Vagina (tissue), 2 donors: ENCODE results near the gene YOD1. TPM values are rescaled to one million over a fixed set of nuclear protein-coding genes. Genes with fewer than 3 reads are reported as not detected.

Experiments used
- DNase-seq, 2 donors: peaks; one replicate each; pipeline ENCODE4 v3.0.0-alpha.2; 2017; ENCODE audit errors: extremely low spot score in 2 of 2
- H3K27ac ChIP-seq: fragments of 200-600 bp; sonication (generic); one replicate; pipeline ENCODE4 v1.5.1; 2019
- H3K27me3 ChIP-seq: fragments of 200-600 bp; sonication (generic); one replicate; pipeline ENCODE4 v1.5.1; 2019
- H3K36me3 ChIP-seq, 2 donors: fragments of 200-600 bp; sonication (generic); one replicate each; pipeline ENCODE4 v1.5.1; 2017 to 2019
- H3K4me1 ChIP-seq: fragments of 200-600 bp; sonication (generic); one replicate; pipeline ENCODE4 v1.5.1; 2019
- H3K4me3 ChIP-seq, 2 donors: fragments of 200-600 bp; sonication (generic); 1 replicate in 1 of 2; 2 replicates in 1 of 2; pipeline ENCODE4 v1.5.1; 2016 to 2019
- H3K9me3 ChIP-seq: fragments of 200-600 bp; sonication (generic); one replicate; pipeline ENCODE4 v1.5.1; 2019
- POLR2A ChIP-seq, 2 donors: fragments of 450-650 bp; IDR thresholded peaks; one replicate each; pipeline ENCODE4 v1.6.1; 2017; ENCODE audit warnings: antibody characterized with exemption in 2 of 2, mild to moderate bottlenecking in 2 of 2, moderate library complexity in 2 of 2
- POLR2AphosphoS5 ChIP-seq, 2 donors: sonication (generic); formaldehyde crosslinking; IDR thresholded peaks; one replicate each; pipeline ENCODE4 v1.9.0; 2017; ENCODE audit warnings: antibody characterized with exemption in 2 of 2, mild to moderate bottlenecking in 2 of 2, low read depth in 1 of 2; ENCODE audit not compliant: insufficient read depth in 1 of 2
- intact Hi-C: fragments of 100-400 bp; cut with DNase I; formaldehyde crosslinking; loops from one replicate; pipeline ENCODE4 v1.15.1; 2023
- total RNA-seq: library from RNA; depleted of rRNA; stranded (reverse); fragments of >200 nt; gene quantifications from one replicate; pipeline ENCODE4 v1.2.3, GENCODE V29; 2016
- TF ChIP-seq, protein P1 (sequence below), 3 experiments: fragments of 450-650 bp in 2 of 3; fragments of 200-600 bp in 1 of 3; sonication (generic) in 1 of 3; IDR thresholded peaks; one replicate each; pipeline ENCODE4 v1.5.1; 2017 to 2019; ENCODE audit warnings: antibody characterized with exemption in 3 of 3, mild to moderate bottlenecking in 2 of 3, moderate library complexity in 2 of 3

Gene YOD1
- total RNA-seq, 1 donor from 2014 or later = 25.3 TPM

DNA sequence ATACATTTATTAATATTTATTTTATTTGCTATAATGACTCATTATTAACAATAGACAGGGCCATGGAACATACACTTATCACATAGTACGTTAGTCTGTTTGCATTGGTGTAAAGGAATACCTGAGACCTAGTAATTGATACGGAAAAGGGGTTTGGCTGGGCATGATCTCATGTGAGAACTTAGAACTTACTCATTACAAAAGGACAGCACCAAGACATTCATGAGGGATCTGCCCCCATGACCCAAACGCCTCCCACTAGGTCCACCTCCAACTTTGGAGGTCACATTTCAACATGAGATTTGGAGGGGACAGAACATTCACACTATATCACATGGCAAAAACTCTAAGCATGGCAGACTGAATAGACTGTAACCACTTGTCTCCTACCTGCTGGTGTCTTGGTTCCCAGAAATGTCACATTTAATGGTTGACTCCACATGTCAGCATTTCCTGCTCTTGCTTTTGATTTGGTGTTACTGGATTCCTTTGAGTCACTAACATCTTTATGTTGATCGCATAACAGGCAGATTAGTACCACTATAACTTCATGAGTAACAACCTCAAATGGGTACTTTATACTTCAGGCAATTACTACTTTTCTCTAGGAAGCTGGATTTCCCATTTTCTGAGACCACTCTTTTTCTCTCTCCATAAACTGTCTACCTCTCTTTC is 15.0 kb downstream of the YOD1 start:
- no peak for TF ChIP-seq POLR2A (IDR thresholded peaks at IDR 0.05)
- TF ChIP-seq POLR2AphosphoS5 (IDR thresholded peaks at IDR 0.05; ENCODE audit: insufficient read depth in 1 of 2, low read depth in 1 of 2) = no peak
- TF ChIP-seq, protein P1, sequence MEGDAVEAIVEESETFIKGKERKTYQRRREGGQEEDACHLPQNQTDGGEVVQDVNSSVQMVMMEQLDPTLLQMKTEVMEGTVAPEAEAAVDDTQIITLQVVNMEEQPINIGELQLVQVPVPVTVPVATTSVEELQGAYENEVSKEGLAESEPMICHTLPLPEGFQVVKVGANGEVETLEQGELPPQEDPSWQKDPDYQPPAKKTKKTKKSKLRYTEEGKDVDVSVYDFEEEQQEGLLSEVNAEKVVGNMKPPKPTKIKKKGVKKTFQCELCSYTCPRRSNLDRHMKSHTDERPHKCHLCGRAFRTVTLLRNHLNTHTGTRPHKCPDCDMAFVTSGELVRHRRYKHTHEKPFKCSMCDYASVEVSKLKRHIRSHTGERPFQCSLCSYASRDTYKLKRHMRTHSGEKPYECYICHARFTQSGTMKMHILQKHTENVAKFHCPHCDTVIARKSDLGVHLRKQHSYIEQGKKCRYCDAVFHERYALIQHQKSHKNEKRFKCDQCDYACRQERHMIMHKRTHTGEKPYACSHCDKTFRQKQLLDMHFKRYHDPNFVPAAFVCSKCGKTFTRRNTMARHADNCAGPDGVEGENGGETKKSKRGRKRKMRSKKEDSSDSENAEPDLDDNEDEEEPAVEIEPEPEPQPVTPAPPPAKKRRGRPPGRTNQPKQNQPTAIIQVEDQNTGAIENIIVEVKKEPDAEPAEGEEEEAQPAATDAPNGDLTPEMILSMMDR (IDR thresholded peaks at IDR 0.05) = no peak
- H3K9me3 ChIP-seq = no peaks in the 10 kb centered on the region
- H3K36me3 ChIP-seq = no peaks in the 10 kb centered on the region
- intact Hi-C loops = no loop called here
- H3K4me1 ChIP-seq = peaks cover 6% of the 10 kb centered on the region
- no peaks in the 10 kb centered on the region for H3K27me3 ChIP-seq
- no peak overlapping the region for H3K27ac ChIP-seq
- DNase-seq = no peak
- no peak overlapping the region for H3K4me3 ChIP-seq

DNA sequence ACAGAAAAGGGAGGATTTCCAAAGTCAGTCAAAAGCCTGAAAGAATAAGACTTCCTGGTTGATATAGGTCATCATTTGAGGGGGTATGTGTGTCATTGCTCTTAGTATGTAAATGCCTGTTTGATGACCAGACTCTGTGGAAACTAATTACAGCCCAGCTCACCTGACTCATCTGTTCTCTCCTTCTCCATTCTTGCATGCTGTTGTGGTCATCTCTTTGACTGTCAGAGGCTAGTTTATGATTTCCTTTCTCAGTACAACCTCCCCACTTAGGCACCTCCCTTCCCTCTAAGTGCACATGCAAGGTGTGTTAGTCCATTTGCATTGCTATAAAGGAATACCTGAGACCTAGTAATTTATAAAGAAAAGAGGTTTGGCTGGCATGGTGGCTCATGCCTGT is 16.0 kb downstream of the YOD1 start:
- DNase-seq = no peak
- no peaks in the 10 kb centered on the region for H3K9me3 ChIP-seq
- peaks cover under 1% of the 10 kb centered on the region for H3K4me1 ChIP-seq
- H3K27me3 ChIP-seq = no peaks in the 10 kb centered on the region
- no peak overlapping the region for H3K27ac ChIP-seq
- no peak overlapping the region for H3K4me3 ChIP-seq
- TF ChIP-seq, protein P1 (IDR thresholded peaks at IDR 0.05) = no peak
- TF ChIP-seq POLR2AphosphoS5 (IDR thresholded peaks at IDR 0.05; ENCODE audit: insufficient read depth in 1 of 2, low read depth in 1 of 2) (no peak), POLR2A (IDR thresholded peaks at IDR 0.05) (no peak)
- no peaks in the 10 kb centered on the region for H3K36me3 ChIP-seq
- intact Hi-C loops = no loop called here

DNA sequence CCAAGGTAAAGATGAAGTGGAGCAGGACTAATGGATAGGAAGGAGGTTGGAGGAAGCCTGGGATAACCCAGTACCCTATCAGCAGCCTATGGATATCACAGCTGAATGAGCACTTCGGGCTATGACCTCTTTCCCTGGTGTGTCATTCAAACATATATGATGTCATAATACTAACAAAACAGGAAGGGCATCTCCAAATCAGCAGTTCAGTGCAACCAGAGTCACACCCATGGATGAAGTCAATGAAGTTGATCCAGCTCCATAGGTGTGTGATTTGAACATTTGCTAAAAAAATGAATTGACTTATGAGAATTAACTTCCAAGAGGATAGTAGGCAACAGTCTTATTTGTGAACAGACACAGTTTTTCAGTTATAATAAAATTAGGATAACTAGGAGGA is 16.8 kb downstream of the YOD1 start:
- no peaks in the 10 kb centered on the region for H3K36me3 ChIP-seq
- H3K4me1 ChIP-seq = no peaks in the 10 kb centered on the region
- TF ChIP-seq POLR2AphosphoS5 (IDR thresholded peaks at IDR 0.05; ENCODE audit: insufficient read depth in 1 of 2, low read depth in 1 of 2) (no peak), POLR2A (IDR thresholded peaks at IDR 0.05) (no peak)
- TF ChIP-seq, protein P1 (IDR thresholded peaks at IDR 0.05) = no peak
- H3K9me3 ChIP-seq = no peaks in the 10 kb centered on the region
- intact Hi-C loops = no loop called here
- H3K27me3 ChIP-seq = no peaks in the 10 kb centered on the region
- DNase-seq = no peak
- no peak overlapping the region for H3K27ac ChIP-seq
- no peak overlapping the region for H3K4me3 ChIP-seq

DNA sequence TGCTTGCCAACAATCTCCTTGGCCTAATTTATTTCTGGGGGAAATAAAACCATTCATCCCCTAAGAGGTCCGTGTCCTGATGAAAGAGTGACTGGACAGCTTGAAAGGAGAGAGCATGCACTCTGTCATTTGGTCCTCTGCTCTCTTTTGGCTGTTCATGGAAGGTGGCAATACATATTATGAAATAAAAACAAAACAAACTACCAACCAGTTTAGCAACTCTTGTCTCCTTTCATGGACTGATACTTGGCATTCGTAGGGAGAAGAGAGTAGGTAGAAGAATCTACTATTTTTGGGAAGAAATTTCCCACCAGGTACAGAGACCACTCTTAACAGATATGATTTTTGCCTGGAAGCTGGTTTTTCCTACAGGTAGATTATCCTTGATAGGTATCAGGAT is 17.7 kb downstream of the YOD1 start:
- Histone ChIP-seq H3K9me3 (no peaks in the 10 kb centered on the region), H3K27ac (peak overlapping the region; percentile 49), H3K36me3 (no peaks in the 10 kb centered on the region), H3K4me1 (no peaks in the 10 kb centered on the region), H3K27me3 (no peaks in the 10 kb centered on the region), H3K4me3 (no peak overlapping the region)
- no peak for DNase-seq
- intact Hi-C loops = no loop called here
- TF ChIP-seq, protein P1 (IDR thresholded peaks at IDR 0.05) = no peak
- TF ChIP-seq POLR2A (IDR thresholded peaks at IDR 0.05) = no peak
- no peak for TF ChIP-seq POLR2AphosphoS5 (IDR thresholded peaks at IDR 0.05; ENCODE audit: insufficient read depth in 1 of 2, low read depth in 1 of 2)

DNA sequence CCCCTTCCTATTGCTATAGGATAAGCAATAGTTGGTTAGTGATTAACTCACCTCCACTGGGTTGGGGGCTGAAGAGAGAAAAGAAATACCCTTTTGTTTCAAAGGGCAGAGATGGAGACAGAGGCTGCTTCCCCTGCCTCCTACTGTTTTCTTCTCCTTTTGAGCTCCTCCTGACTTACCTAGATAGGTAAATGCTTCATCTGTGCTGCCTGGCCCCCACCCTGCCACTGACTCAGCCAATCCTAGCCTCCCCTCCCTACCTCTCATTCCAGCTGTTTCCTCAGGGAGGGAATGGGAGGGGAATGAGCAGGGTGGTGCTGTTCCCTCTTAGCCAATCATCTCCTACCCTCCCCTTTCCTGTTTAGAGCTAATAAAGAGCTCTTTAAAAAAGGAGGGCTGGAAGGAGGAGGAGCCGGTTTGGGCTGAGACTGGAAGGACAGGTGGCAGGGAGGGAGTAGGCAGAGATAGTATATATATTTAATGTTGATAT is 18.4 kb downstream of the YOD1 start, which contains the start of gene C1orf116:
C1orf116 (minus strand) TSS at position 229 of the 490 bp plus-strand sequence. CDS start 5,158 bp downstream, outside the sequence.
- intact Hi-C loops = no loop called here
- Histone ChIP-seq H3K9me3 (no peaks in the 10 kb centered on the region), H3K27ac (peak within 1 kb of the TSS; percentile 64), H3K27me3 (no peaks in the 10 kb centered on the region), H3K4me3 (peak within 1 kb of the TSS in 1 of 2 donors; percentile 38), H3K36me3 (no peaks in the 10 kb centered on the region), H3K4me1 (no peaks in the 10 kb centered on the region)
- TF ChIP-seq, protein P1 (IDR thresholded peaks at IDR 0.05) = no peak
- TF ChIP-seq POLR2AphosphoS5 (IDR thresholded peaks at IDR 0.05; ENCODE audit: insufficient read depth in 1 of 2, low read depth in 1 of 2) = peak in 1 of 2 donors; percentile 79
- peak in 1 of 2 donors; percentile 51 for TF ChIP-seq POLR2A (IDR thresholded peaks at IDR 0.05)
- DNase-seq = no peak
